Smooth muscle cell of the coronary artery (primary cell): ENCODE results near the gene SLC12A5. TPM values are rescaled to one million over a fixed set of nuclear protein-coding genes. Genes with fewer than 3 reads are reported as not detected.

Source experiments
- total RNA-seq: library from RNA; depleted of rRNA; stranded (reverse); fragments of >200 nt; gene quantifications from 2 replicates; pipeline ENCODE4 v1.2.3, GENCODE V29; 2014; ENCODE audit warnings: low replicate concordance

SLC12A5 gene
- total RNA-seq: under 0.01 TPM in 1 of 2 replicates, not detected in the other

GRCh38 chr20:46028772-46029371 is at the start of gene SLC12A5:
Gene SLC12A5 (plus strand): TSS chr20:46029215. CDS start chr20:46029345, 130 bp downstream.

DNA sequence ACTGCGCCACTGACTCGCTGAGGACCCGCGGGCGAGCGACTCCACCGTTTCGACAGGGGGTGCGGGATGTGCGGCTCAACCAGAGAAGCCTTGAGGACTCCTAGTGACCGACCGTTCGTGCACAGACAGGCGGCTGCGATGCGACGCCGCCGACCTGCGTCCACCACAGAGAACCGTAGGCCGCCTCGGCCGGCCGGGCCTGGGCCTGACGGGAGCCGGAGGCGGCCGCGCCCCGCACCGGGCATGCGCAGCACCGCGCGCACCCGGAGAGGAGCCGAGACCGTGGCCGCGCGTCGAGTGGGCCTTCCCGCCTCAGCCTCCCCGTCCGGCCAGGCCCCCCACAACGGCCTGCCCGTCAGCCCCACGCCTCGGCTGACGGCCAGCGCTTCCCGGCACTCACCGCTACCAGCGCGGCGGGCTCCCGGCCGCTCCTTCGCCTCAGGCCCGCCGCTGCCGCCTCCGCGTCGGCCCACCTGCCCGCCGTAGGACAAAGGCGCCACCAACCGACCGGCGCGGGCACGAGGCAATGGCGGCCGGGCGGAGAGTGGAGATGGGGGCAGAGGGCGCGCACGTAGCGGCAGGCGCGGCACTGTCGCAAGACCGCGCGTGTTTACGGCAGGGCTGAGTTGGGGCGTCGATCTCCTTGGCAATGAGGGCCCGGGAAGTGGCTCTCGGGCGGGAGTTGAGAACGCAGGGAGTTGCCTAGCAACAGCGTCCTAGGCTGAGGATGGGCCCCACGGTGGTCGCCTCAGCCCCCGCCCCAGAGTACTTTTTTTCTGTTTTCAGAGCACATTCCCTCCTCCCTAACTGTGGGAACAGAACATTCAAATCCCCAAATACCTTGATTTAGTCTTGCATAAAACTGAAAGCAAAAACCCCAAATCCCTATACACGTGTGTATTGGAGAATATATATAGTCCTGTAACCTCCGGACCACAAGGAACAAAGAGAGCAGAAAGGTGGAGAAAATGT is 60.7 kb downstream of the SLC12A5 start, which contains the start of gene NCOA5:
TSS of gene NCOA5 (minus strand) at position 546 of the 972 bp plus-strand sequence. CDS start 10,538 bp downstream, outside the sequence.

Other genes with a start within 250 kb of the SLC12A5 start
- gene WFDC3, start 237.3 kb upstream of the SLC12A5 start, total RNA-seq: not detected in 2 replicates
- 13.3 and 16.0 TPM in 2 replicates for gene DNTTIP1, start 237.3 kb upstream of the SLC12A5 start, total RNA-seq
- 1.6 and 7.7 TPM in 2 replicates for gene UBE2C, start 216.6 kb upstream of the SLC12A5 start, total RNA-seq
- 0.15 and 13.1 TPM in 2 replicates for gene TNNC2, start 201.9 kb upstream of the SLC12A5 start, total RNA-seq
- gene SNX21, start 195.4 kb upstream of the SLC12A5 start, total RNA-seq: 27.1 and 64.9 TPM in 2 replicates
- 33.2 and 35.2 TPM in 2 replicates for gene ACOT8, start 171.8 kb upstream of the SLC12A5 start, total RNA-seq
- 5.9 and 6.7 TPM in 2 replicates for gene ZSWIM3, start 171.6 kb upstream of the SLC12A5 start, total RNA-seq
- 2.9 and 3.5 TPM in 2 replicates for gene ZSWIM1, start 148.0 kb upstream of the SLC12A5 start, total RNA-seq
- gene SPATA25, start 141.6 kb upstream of the SLC12A5 start, total RNA-seq: 0.12 and 0.60 TPM in 2 replicates
- 2.0 and 3.5 TPM in 2 replicates for gene NEURL2, start 138.0 kb upstream of the SLC12A5 start, total RNA-seq
- gene CTSA, start 137.9 kb upstream of the SLC12A5 start, total RNA-seq: 58.2 and 124 TPM in 2 replicates
- gene PLTP, start 117.1 kb upstream of the SLC12A5 start, total RNA-seq: 21.9 and 59.8 TPM in 2 replicates
- gene PCIF1, start 94.5 kb upstream of the SLC12A5 start, total RNA-seq: 4.9 and 7.0 TPM in 2 replicates
- gene ZNF335, start 57.0 kb upstream of the SLC12A5 start, total RNA-seq: 8.5 and 11.5 TPM in 2 replicates
- gene MMP9, start 20.3 kb upstream of the SLC12A5 start, total RNA-seq: not detected in 2 replicates
- gene NCOA5, start 60.7 kb downstream of the SLC12A5 start, total RNA-seq: 6.3 and 6.8 TPM in 2 replicates
- gene CD40, start 89.1 kb downstream of the SLC12A5 start, total RNA-seq: 1.9 and 7.8 TPM in 2 replicates